Liver (tissue), 3 donors: ENCODE measurements around the gene TMIE.

Source experiments
- CTCF ChIP-seq: fragments of 150-350 bp; IDR thresholded peaks from 2 replicates; pipeline ENCODE4 v1.5.1; 2017; ENCODE audit warnings: improper control_type of control experiment, low read depth, low read length; ENCODE audit not compliant: missing input control
- EGR1 ChIP-seq, 2 donors: IDR thresholded peaks; 2 replicates each; pipeline ENCODE4 v1.6.1; 2016 to 2018; ENCODE audit warnings: antibody characterized with exemption in 2 of 2, low read depth in 2 of 2
- FOXA1 ChIP-seq: IDR thresholded peaks from 2 replicates; pipeline ENCODE4 v1.6.1; 2016; ENCODE audit warnings: antibody characterized with exemption
- MAX ChIP-seq: IDR thresholded peaks from 2 replicates; pipeline ENCODE4 v1.6.1; 2016; ENCODE audit warnings: antibody characterized with exemption
- REST ChIP-seq: IDR thresholded peaks from 2 replicates; pipeline ENCODE4 v1.6.1; 2016; ENCODE audit warnings: antibody characterized with exemption, mild to moderate bottlenecking
- RXRA ChIP-seq, 2 donors: IDR thresholded peaks; 2 replicates each; pipeline ENCODE4 v1.6.1; 2017 to 2018; ENCODE audit warnings: antibody characterized with exemption in 2 of 2, mild to moderate bottlenecking in 1 of 2
- TAF1 ChIP-seq: conservative IDR thresholded peaks from 2 replicates; pipeline ENCODE4 v1.6.1; 2016; ENCODE audit warnings: antibody characterized with exemption, mild to moderate bottlenecking
- YY1 ChIP-seq: IDR thresholded peaks from 2 replicates; pipeline ENCODE4 v1.6.1; 2016; ENCODE audit warnings: antibody characterized with exemption, mild to moderate bottlenecking
- donor health status: healthy.
- donor health status: healthy.

GRCh38 chr3:46667061-46667621 lies 34.1 kb upstream of the TMIE start:
- TF ChIP-seq MAX (no peak), EGR1 (IDR thresholded peaks at IDR 0.05; ENCODE audit: low read depth in 2 of 2) (no peak), CTCF (no peak), TAF1 (no peak), REST (no peak), YY1 (no peak), FOXA1 (no peak), RXRA (IDR thresholded peaks at IDR 0.05) (no peak)
